Cortex of kidney (tissue), 1 donor: ENCODE data around the gene MUSK.
"Not testable (repeated sequence)": the region's sequence is repeated elsewhere in the genome, so short reads cannot be mapped to it uniquely, and the experiment has no call there.

Experiments used
- DNase-seq: peaks from one replicate; lab custom pipeline; 2025; lab: John Stamatoyannopoulos, UW

Gene MUSK

DNA sequence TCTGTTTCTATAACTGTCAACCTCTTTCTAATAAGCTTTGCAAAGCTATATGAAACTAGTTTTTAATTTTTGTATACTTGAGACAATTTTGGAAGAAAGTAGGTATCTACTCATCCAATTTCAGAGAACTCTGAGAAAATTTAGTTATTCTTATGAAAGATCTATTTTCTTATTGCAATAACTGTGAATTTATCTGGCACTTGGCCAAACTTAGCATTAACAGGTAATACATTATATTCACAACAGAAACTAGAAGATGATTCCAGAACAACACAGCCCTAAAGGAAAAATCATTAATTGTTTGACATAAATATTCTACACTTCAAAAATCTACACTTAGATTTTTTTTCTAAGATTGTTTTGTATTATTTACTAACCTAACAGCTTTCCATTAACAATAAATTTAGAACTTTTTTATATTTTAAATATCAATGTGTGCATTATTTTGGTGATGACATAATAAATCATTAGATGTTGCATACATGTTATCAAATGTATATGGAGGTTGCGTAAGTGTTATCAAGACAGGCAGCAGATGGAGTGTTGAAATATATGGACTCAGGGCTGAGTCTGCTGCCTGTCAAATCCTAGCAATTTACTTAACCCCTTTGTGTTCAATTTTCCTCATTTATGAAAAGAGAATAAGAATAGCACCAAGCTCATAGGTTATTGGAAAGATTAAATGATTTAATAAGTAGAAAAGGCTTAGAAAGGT is 141.8 kb downstream of the MUSK start:
- DNase-seq, result no peak

DNA sequence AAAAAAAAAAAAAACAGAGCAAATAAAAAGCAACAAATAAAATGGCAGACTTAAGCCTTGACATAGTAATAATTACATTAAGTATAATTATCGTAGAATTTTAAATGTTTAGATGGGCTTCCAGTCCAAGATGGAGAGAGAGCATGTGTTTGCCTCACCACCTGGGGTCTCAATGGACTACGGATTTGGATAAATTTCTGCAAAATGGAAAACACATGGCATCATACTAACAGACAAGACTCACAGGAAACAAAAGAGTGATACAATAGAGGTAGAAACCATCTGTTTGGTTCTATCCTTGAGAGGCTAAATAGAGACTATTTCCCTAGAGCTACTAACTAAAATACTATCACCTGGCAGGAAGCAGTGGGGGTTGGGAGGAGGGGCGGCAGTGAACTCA is 144.3 kb downstream of the MUSK start:
- DNase-seq, result no peak

DNA sequence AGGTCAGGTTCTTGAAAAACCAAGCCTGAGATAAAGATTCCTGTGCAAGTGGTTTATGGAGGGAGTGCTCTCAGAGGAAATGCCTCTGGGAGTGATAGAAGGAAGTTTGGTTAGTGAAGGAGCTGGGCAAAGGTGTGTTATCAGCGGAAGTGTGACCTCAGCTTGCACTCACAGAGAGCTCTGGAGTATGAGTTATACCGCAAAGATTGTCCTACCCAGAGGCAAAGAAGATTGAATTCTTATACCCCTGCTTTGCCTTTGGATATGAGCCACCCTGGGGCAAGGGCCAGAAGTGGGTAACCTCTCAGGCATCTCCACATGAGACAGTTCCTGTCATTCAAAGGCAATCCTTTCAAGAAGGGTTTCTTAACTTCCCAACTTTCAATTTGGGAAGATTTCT is 145.6 kb downstream of the MUSK start:
- DNase-seq, result no peak

DNA sequence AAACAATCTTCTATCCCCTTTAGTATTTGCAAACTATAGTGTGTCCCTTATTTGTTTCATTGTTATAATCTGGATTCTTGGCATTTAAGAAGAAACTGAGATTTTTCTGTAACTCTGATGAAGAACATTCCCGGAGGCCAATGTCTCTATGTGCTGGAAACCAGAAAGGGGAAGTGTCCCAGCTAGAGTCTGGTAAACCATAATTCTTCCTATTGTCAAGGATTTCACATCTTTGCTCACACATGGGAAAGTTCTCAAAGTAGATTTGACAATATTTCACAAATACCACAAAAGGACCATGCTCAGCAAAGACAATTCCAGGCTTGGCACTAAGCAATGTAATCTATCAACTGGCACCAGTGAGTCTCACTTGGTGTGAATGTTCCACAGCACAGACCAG is 146.8 kb downstream of the MUSK start:
- DNase-seq, result no peak

DNA sequence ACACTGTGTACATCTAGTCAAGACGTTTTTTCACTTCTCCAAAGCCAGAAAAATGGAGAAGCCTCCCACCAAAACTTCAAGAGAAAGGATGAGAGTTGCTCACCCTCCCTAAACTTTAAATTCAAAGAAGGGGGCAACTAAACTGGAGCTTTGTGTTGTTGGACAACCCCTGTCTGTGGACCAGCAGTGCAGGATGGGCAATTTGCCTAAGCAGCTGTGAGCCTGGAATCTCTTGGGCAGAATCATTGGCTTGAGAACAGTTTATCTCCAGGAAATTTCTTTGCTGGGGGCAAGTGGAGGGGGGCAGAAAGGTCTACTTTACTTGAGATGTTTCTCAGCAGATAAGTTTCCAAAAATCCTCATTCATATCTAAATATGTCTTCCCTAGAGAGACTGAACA is 151.8 kb downstream of the MUSK start:
- no peak for DNase-seq

DNA sequence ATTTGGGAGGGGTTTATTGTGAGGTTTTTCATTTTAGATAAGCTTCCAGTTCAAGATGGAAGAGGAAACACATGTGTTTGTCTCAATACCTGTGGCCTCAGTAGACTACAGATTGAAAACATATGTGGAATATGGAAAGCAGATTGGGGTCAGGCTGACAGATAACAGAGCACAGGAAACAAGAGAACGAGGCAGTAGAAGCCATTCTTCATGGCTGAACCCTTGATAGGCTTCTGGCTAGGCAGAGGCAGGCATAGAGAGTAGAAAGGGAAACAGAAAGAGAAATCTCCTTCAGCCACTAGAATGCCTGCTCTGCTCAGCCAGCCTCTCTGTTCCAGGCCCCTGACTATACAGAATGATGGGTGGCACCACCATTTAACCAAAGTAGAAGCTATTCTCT is 152.5 kb downstream of the MUSK start:
- no peak for DNase-seq

DNA sequence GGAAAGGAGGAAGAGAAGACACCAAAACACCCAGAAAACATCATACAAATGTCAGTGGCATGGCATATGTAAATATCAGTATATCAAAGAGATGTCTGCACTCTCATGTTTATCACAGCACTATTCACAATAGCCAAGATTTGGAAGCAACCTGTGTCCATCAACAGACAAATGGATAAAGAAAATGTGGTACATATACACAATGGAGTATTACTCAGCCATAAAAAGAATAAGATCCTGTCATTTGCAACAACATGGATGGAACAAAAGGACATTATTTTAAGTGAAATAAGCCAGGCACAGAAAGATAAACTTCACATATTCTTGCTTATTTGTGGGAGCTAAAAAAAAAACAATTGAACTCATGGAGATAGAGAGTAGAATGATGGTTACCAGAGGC is 156.5 kb downstream of the MUSK start:
- not testable (repeated sequence) for DNase-seq

DNA sequence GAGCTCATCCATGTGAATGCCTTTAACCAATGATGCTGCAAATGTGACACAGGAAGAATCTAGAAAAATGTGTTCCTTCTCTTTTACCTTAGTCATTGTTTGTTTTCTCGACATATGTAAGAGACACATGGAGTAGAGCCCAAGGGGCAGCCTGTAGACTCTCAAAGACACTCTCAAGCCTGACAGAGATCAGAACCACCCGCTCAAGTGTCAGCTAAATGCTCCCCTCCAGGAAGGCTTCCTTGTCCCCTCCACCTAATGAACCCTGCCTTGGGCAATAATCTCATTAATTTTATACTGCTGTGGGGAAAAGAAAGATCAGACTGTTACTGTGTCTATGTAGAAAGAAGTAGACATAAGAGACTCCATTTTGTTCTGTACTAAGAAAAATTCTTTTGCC is 157.4 kb downstream of the MUSK start:
- DNase-seq, result no peak

DNA sequence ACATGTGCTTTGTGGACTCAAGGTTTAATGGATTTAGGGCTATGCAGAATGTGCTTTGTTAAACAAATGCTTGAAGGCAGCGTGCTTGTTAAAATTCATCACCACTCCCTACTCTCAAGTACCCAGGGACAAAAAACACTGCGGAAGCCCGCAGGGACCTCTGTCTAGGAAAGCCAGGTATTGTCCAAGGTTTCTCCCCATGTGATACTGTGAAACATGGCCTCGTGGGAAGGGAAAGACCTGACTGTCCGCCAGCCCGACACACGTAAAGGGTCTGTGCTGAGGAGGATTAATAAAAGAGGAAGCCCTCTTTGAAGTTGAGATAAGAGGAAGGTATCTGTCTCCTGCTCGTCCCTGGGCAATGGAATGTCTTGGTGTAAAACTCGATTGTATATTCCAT is 157.8 kb downstream of the MUSK start:
- not testable (repeated sequence) for DNase-seq

DNA sequence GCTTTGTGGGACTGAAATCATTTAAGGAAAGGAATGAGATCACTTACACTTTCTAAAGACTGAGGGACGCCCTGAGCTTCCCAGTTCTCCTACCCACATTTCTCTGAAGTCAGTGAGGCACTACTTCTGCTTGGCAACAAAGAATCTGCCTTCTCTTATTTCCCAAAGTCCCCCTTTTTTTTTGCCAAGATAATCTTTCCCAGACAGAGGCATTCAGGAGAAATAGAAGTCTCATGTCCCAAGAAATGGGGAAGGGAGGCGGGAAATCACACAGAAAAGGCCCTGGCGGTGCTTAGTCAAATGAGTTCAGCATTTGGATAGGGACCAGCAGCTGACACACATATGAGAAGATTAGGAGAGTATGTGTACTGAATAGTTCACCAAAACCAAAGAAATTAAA is 159.7 kb downstream of the MUSK start:
- no peak for DNase-seq

DNA sequence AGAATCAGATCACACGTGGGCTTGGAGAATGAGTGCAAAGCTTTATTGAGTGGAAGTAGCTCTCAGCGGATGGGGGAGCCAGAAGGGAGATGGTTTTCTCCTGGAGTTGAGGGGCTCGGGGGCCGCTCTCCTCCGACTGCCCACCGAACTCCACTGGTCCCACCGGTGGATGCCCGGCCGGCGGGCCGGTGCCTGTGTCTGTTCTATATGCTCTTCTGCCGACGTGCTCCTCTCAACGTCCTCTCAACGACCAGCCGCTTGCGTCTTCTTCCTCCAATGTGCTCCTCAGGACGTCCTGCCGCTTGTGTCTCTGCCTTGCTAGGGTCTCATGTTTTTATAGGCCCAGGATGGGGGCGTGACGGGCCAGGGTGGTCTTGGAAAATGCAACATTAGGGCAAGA is 161.9 kb downstream of the MUSK start:
- DNase-seq, result no peak

DNA sequence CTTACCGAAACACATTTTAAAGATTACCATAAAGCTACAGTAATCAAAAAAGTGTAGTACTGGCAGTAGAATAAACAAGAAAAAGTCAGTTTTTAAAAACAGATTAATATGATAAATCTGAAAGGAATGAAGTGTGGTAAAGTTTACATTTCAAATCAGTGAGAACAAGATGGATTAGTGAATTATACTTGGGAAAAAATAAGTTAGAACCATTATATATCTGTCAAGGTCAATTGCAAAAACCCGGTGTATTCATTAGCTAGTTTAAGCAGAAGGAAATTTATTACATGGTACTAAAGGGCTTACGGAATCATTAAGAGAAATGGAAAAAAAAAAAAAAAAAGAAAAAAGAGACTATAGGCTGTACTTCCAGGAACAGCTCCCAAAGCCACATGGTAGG is 164.3 kb downstream of the MUSK start:
- DNase-seq, result no peak

DNA sequence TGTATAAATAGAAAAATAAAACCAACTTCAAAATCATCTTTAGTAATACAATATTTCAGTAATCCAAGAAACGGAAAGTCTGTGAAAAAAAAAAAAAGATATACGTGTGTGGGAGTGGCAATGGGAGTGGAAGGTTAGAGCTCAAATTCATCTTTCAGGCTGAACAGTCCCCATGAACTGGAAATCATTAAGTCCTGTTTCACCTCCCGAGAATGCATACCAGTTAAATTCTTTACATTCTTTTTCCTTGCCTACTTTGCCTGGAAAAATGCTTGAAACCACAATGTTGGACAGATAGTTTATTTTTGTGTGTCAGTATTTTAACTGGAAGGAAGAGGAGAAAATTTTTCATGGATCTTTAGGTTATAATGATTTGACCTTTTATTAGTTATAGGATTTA is 166.8 kb downstream of the MUSK start:
- DNase-seq, result no peak

DNA sequence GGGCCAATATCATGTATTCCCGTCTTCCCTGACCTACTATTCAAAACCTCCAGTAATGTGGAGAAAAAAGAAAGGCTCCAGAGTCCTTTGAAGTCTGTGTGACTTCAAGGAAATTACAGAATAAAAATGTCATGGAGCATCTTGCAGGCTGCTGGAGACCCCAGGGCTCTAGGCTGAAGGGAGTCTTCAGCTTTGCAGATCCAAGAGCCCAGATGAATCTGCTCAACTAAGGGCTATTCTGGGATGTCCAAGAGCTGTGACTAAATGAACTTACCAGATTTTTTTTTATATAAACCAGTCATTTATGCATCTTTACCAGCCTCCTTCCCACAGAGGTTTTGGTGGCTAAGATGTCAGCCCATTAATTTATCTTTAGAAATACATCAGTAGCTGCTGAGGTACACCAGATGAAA is 167.3 kb downstream of the MUSK start:
- no peak for DNase-seq

DNA sequence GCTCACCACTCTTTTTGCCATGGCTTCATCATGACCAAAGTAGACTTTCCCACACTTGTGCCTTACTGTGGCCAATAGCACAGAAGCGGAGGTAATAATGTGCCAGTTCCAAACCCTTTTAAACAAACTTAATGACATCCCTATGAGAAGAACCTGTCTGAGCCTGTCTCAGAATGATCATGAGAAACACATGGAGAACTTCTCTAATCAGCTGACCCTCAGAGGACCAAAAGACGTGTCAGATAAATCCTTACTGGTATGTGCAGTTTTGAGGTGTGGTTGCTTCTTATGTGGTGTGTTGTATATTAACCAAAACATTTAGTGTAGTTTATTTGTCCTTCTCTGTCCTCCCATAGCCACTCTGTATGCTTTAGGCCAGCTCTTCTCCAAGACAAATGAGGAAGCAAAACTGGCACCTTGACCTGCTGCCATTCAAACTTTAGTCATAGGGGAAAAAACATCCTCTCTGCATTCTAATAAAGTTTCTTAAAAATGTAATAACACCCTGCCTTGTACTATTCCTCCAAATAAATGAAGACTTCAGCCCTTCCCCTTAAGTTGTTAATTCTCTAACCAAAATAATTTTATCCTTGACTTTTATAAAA is 168.9 kb downstream of the MUSK start:
- no peak for DNase-seq

DNA sequence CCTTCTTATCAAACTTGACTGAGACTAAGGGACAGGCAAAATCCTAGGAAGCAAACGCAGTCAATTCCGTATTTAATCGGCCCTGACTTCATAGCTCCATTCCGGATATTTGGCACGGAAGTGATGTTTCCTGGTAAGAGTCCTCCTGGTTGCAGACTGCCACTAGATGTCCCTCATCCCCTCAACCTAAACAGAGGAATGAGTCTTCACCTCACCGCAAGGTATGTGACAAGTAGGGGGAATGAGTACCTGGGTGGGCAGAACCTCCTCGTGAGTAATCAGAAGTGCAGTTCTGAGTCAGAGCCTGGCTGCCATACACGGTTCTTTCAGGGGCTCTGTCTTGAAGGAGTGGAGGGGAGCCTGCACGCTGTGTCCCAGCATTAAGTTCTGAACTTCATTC is 173.6 kb downstream of the MUSK start:
- DNase-seq, result no peak

DNA sequence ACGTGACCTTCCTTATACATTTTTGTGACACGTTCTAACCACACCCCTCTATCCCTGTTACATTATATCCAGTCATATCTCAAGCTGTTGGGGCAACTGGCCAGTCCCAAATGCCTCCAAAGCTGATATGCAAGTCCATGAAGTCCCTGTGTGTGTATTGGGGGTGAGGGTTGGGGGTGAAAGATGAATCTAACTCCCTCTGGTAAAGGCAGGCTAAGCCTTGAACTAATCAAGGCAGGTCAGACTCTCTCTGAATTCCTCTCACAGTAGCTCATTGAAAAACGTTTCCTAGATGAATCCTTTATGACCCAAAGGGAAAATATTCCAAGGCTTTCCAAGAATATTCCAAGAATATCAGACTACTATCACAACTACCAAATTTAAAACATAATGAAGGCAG is 174.4 kb downstream of the MUSK start:
- DNase-seq, result no peak

DNA sequence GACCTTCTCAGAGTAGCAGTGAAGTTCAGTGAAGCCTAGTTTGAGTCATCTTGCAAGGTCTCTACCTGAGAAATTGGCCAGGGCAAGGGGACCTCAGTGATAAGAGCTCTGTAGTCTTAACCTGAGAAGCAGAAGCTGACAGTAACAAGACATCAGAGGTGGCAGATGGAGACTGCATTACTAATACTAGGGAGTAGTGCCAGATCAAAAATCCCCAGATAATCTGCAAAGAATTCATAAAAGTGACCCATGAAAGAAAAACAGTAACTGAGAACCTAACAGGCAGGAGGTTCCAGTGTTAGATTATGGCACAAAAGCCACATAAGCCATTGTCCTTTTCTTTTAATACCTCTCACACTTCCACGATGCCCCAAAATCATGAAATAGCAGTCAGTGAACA is 175.5 kb downstream of the MUSK start:
- DNase-seq, result no peak

DNA sequence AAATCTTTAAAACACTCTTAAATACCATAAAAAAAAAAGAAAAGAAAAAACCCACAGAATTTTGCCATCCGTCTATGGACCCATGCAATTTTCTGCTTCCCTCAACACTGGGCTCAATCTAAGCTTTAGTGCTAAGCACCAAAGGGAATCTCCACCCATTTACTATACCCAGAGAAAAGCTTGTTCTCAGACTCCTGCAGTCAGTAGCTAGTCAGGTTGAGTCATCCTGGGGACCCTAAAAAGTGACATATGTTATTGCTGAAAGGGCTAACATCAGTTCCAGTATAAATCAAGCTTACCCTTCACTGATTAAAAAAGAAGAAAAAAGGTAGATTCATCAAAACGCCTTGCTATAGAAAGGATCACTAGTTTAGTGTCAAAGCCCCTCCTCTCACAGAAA is 177.6 kb downstream of the MUSK start:
- no peak for DNase-seq

DNA sequence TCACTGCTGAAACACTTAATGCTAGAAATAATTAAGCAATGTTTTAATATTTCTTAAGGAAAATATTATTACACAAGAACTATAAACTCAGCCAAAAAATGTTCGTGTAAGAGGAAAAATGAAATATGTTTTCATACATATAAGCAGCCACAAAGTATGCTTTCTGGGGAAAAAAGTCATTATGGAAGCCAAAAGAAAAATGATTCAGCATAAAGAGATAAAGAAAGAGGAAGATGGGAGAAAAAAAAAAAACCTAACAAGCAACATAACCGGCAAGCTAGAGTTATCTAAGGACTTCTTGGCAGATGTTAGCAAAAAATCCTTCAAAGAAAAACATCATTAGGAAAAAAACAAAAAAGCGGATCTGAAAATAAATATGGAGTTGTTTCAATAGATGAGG is 179.1 kb downstream of the MUSK start:
- no peak for DNase-seq

DNA sequence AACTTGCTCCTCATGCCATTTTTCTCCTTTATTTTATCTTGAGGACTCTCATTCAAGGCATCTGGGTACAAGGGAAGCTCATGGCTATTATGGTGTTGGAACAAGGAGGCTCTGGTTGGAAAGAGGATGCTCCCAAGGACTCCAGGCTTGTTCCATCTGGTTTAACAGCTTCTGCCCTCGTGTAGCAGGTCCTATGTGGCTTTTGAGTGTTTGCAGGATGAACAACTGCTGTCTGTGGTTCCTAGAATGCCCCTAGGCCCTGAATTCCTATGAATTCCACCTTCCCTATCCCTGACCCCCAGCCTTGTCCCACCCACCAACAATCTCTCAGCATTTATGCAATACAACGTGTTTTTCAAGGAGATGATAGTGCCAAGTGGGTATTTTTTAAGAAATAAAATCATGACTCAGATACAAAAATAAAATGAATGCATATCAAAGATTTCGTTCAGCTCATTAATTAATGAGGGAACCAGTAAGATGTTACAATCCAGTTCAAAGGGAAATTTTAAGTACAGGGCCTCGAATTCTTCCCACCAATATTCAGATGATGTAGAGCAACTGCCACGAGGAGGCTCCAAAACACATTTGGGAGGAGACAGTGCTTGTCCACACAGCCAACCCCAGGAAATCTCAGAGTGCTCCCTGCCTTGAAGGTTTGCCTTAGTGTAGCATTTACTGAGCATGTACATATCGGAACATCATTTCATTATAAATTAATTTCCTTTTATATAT is 182.0 kb downstream of the MUSK start:
- DNase-seq, result no peak
